GM10248 (cell line): ENCODE measurements around the gene ZBTB17.
A peak's percentile ranks its signal among the peaks of the same experiment; 100 is the strongest.

Experiments
- CTCF ChIA-PET: fragments of 300-600 bp; sonication (Branson Sonifier 250); formaldehyde crosslinking; extraction: SDS; loops from one replicate; lab custom pipeline; 2021; ENCODE audit warnings: antibody characterized with exemption; lab: Yijun Ruan, JAX
- POLR2A ChIA-PET: fragments of 350-650 bp; sonication (Branson Sonifier 250); formaldehyde crosslinking; extraction: SDS; loops from one replicate; lab custom pipeline; 2020; ENCODE audit warnings: antibody characterized with exemption; lab: Yijun Ruan, JAX
- DNase-seq: peaks from one replicate; pipeline ENCODE4 v3.0.0; 2012; ENCODE audit errors: extremely low spot score
- TF ChIP-seq, protein P1 (sequence below): IDR thresholded peaks from 2 replicates; pipeline ENCODE4 v1.5.1; 2012; ENCODE audit warnings: mild to moderate bottlenecking, low read depth; ENCODE audit errors: extremely low read depth, missing control alignments, control extremely low read depth

Gene ZBTB17

GRCh38 chr1:15963363-15963967 lies 12.4 kb downstream of the ZBTB17 start:
- ChIA-PET POLR2A (interaction anchor here (1.0 kb wide), 1 partner anchor 11 kb away, joined by 4 read pairs; no protein-coding TSS in a partner anchor), CTCF (interaction anchor here (1.1 to 1.4 kb wide), 4 partner anchors 9 to 172 kb away, joined by 3 to 7 read pairs (median 4); no protein-coding TSS in a partner anchor)
- peak; percentile 21 for DNase-seq
- TF ChIP-seq, protein P1, sequence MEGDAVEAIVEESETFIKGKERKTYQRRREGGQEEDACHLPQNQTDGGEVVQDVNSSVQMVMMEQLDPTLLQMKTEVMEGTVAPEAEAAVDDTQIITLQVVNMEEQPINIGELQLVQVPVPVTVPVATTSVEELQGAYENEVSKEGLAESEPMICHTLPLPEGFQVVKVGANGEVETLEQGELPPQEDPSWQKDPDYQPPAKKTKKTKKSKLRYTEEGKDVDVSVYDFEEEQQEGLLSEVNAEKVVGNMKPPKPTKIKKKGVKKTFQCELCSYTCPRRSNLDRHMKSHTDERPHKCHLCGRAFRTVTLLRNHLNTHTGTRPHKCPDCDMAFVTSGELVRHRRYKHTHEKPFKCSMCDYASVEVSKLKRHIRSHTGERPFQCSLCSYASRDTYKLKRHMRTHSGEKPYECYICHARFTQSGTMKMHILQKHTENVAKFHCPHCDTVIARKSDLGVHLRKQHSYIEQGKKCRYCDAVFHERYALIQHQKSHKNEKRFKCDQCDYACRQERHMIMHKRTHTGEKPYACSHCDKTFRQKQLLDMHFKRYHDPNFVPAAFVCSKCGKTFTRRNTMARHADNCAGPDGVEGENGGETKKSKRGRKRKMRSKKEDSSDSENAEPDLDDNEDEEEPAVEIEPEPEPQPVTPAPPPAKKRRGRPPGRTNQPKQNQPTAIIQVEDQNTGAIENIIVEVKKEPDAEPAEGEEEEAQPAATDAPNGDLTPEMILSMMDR: no peak

GRCh38 chr1:15962671-15963362 lies 13.1 kb downstream of the ZBTB17 start:
- DNase-seq: no peak
- POLR2A ChIA-PET: no interaction called here
- TF ChIP-seq, protein P1: no peak
- CTCF ChIA-PET: no interaction called here

DNA sequence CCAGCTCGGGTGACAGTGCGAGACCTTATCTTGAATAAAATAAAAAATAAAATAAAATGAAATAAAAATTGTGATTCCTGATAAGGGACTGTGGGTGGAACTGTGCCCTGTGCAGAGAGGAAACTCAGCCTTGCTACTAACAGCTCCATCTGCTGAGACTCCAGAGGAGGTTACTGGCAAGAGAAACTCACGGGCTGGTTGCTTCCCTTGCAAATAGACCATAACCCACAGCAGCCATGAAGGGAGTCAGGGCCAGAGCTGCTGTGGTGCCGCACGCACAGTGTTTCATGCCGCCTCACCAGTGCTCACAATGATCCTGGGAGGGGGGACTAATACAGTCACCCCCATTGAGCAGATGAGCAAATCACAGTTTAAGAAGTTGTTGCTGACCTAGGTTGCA lies 13.7 kb downstream of the ZBTB17 start:
- TF ChIP-seq, protein P1: no peak
- ChIA-PET CTCF (interaction anchor here (1.0 to 1.4 kb wide), 2 partner anchors 12 to 111 kb away, joined by 3 read pairs; no protein-coding TSS in a partner anchor), POLR2A (interaction anchor here (1.0 kb wide), 1 partner anchor 13 kb away, joined by 3 read pairs; no protein-coding TSS in a partner anchor)
- peak; percentile 15 for DNase-seq

GRCh38 chr1:15961492-15961891 lies 14.4 kb downstream of the ZBTB17 start:
- no peak for DNase-seq
- POLR2A ChIA-PET: interaction anchor here (1.0 kb wide), 1 partner anchor 14 kb away, joined by 3 read pairs; no protein-coding TSS in a partner anchor
- CTCF ChIA-PET: interaction anchor here (1.0 to 1.4 kb wide), 2 partner anchors 12 to 110 kb away, joined by 3 read pairs; no protein-coding TSS in a partner anchor
- TF ChIP-seq, protein P1: no peak

GRCh38 chr1:15960808-15961207 lies 15.1 kb downstream of the ZBTB17 start:
- TF ChIP-seq, protein P1: no peak
- ChIA-PET CTCF (interaction anchor here (1.4 to 1.9 kb wide), 2 partner anchors 16 to 109 kb away, joined by 3 to 5 read pairs; no protein-coding TSS in a partner anchor), POLR2A (no interaction called here)
- no peak for DNase-seq

DNA sequence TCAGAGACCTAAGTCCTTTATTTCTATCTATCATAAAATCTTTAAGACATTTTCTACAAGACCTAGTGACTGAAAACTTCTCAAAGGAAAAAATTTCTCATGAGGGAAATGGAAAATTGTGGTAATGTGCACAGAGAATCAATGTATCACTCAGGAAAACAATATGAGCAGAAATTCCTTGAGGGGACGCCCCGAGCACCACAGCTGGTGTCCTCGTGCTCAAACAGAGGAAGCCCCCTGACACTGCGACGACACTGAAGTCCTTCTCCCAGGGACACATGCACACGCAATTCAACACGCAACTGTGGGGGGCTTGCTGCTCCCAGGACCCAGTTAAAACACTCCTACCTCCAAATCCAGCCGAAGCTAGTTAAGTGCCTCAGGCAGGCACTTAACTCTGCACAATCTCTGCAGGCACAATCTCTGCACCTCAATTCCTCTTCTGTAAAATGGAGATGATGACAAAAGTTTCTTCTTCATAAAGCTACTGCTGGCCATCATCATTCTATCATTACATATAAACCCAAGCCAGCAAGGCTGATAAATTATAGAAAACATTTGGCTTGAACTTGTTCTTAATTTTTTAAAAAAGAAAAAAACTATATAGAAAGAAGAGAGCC lies 16.0 kb downstream of the ZBTB17 start:
- TF ChIP-seq, protein P1: no peak
- DNase-seq: no peak
- CTCF ChIA-PET: interaction anchor here (1.0 to 1.9 kb wide), 5 partner anchors 11 to 145 kb away, joined by 3 to 9 read pairs (median 5); no protein-coding TSS in a partner anchor
- POLR2A ChIA-PET: no interaction called here
